Parathyroid adenoma (tissue), 2 donors: ENCODE data around the gene PPARD.
"Not testable (repeated sequence)": the region's sequence is repeated elsewhere in the genome, so short reads cannot be mapped to it uniquely, and the experiment has no call there.

Experiments
- H2AFZ ChIP-seq: fragments of 300-600 bp; sonication (generic); one replicate; pipeline ENCODE4 v1.7.0; 2017; ENCODE audit warnings: antibody characterized with exemption, mild to moderate bottlenecking
- H3K27ac ChIP-seq: fragments of 300-600 bp; sonication (generic); one replicate; pipeline ENCODE4 v1.7.0; 2017
- H3K27me3 ChIP-seq: fragments of 300-600 bp; sonication (generic); one replicate; pipeline ENCODE4 v1.7.0; 2017; ENCODE audit warnings: low read length; ENCODE audit not compliant: control insufficient read depth, insufficient read depth
- H3K36me3 ChIP-seq: fragments of 300-600 bp; sonication (generic); one replicate; pipeline ENCODE4 v1.7.0; 2017; ENCODE audit warnings: low read length; ENCODE audit not compliant: control insufficient read depth, insufficient read depth
- H3K4me1 ChIP-seq: fragments of 300-600 bp; sonication (generic); one replicate; pipeline ENCODE4 v1.7.0; 2017; ENCODE audit warnings: control low read depth
- H3K4me2 ChIP-seq: fragments of 300-600 bp; sonication (generic); one replicate; pipeline ENCODE4 v1.7.0; 2017; ENCODE audit warnings: low read length
- H3K4me3 ChIP-seq: fragments of 300-600 bp; sonication (generic); one replicate; pipeline ENCODE4 v1.7.0; 2017; ENCODE audit warnings: low read depth, low read length
- H3K79me2 ChIP-seq: fragments of 300-600 bp; sonication (generic); one replicate; pipeline ENCODE4 v1.7.0; 2017; ENCODE audit warnings: control low read depth
- H3K9ac ChIP-seq: fragments of 300-600 bp; sonication (generic); one replicate; pipeline ENCODE4 v1.7.0; 2017; ENCODE audit warnings: mild to moderate bottlenecking
- H3K9me3 ChIP-seq: fragments of 300-600 bp; sonication (generic); one replicate; pipeline ENCODE4 v1.7.0; 2017; ENCODE audit warnings: low read length; ENCODE audit not compliant: control insufficient read depth
- CTCF ChIP-seq: fragments of 300-600 bp; sonication (generic); IDR thresholded peaks from one replicate; pipeline ENCODE4 v1.7.0; 2017; ENCODE audit warnings: antibody characterized with exemption, mild to moderate bottlenecking
- donor health status: primary hyperparathyroidism.

PPARD gene

GRCh38 chr6:35320031-35320410, 22.3 kb upstream of the PPARD start:
- no peak for TF ChIP-seq CTCF
- Histone ChIP-seq H3K79me2 (no peaks in the 10 kb centered on the region), H3K27ac (no peak overlapping the region), H3K4me2 (no peak overlapping the region), H3K4me3 (no peak overlapping the region), H3K36me3 (no peaks in the 10 kb centered on the region), H3K27me3 (no peaks in the 10 kb centered on the region), H3K9ac (no peak overlapping the region), H3K9me3 (no peaks in the 10 kb centered on the region), H2AFZ (no peak overlapping the region), H3K4me1 (peaks cover 3% of the 10 kb centered on the region)

GRCh38 chr6:35321091-35321490, 21.3 kb upstream of the PPARD start:
- Histone ChIP-seq H3K36me3 (no peaks in the 10 kb centered on the region), H3K27ac (no peak overlapping the region), H3K79me2 (no peaks in the 10 kb centered on the region), H3K9ac (no peak overlapping the region), H3K27me3 (no peaks in the 10 kb centered on the region), H3K4me1 (peaks cover 3% of the 10 kb centered on the region), H2AFZ (no peak overlapping the region), H3K9me3 (no peaks in the 10 kb centered on the region), H3K4me3 (no peak overlapping the region), H3K4me2 (no peak overlapping the region)
- no peak for TF ChIP-seq CTCF

- Histone ChIP-seq H3K4me1 (no peaks in the 10 kb centered on the region), H3K79me2 (no peaks in the 10 kb centered on the region), H3K9ac (no peak overlapping the region), H3K36me3 (no peaks in the 10 kb centered on the region), H2AFZ (peak overlapping the region; percentile 38), H3K27me3 (no peaks in the 10 kb centered on the region), H3K4me2 (no peak overlapping the region), H3K4me3 (no peak overlapping the region), H3K27ac (no peak overlapping the region), H3K9me3 (no peaks in the 10 kb centered on the region)
- peak; percentile 79 for TF ChIP-seq CTCF
Observed at GRCh38 chr6:35327349-35328027, 14.9 kb upstream of the PPARD start.

- Histone ChIP-seq H3K4me2 (no peak overlapping the region), H3K4me1 (no peaks in the 10 kb centered on the region), H2AFZ (no peak overlapping the region), H3K9me3 (no peaks in the 10 kb centered on the region), H3K4me3 (no peak overlapping the region), H3K27me3 (no peaks in the 10 kb centered on the region), H3K27ac (no peak overlapping the region), H3K9ac (no peak overlapping the region), H3K36me3 (no peaks in the 10 kb centered on the region), H3K79me2 (no peaks in the 10 kb centered on the region)
- no peak for TF ChIP-seq CTCF
Observed at GRCh38 chr6:35328108-35328723, 14.1 kb upstream of the PPARD start.

- not testable (repeated sequence) for H3K4me1 ChIP-seq, H3K27me3 ChIP-seq, H3K9me3 ChIP-seq, H3K27ac ChIP-seq, H2AFZ ChIP-seq, H3K4me3 ChIP-seq, H3K79me2 ChIP-seq, H3K9ac ChIP-seq, H3K4me2 ChIP-seq, H3K36me3 ChIP-seq
Observed at GRCh38 chr6:35328965-35329364, 13.4 kb upstream of the PPARD start.
